Activated B cell treated with CpG ODN at 0.5 μM for 24 hours (primary cell): ENCODE data around the gene WAS. TPM values are rescaled to one million over a fixed set of nuclear protein-coding genes. Genes with fewer than 3 reads are reported as not detected.
"Not testable (repeated sequence)": the region's sequence is repeated elsewhere in the genome, so short reads cannot be mapped to it uniquely, and the experiment has no call there.

Source experiments
- ATAC-seq: fragments of 200-7000 bp; cut with Tn5 transposase; one replicate; pipeline ENCODE4 v1.10.0; 2021; ENCODE audit warnings: low read depth, mild to moderate bottlenecking, moderate library complexity
- CTCF ChIA-PET: fragments of 350-600 bp; sonication (Branson Sonifier 250); formaldehyde crosslinking; loops from one replicate; lab custom pipeline; 2021; ENCODE audit warnings: antibody characterized with exemption; lab: Charles Lee
- POLR2A ChIA-PET: fragments of 350-600 bp; sonication (Branson Sonifier 250); formaldehyde crosslinking; loops from one replicate; lab custom pipeline; 2021; ENCODE audit warnings: antibody characterized with exemption; lab: Charles Lee
- DNase-seq: peaks from one replicate; pipeline ENCODE4 v3.0.0; 2022
- H3K27ac Mint-ChIP-seq: one replicate; pipeline ENCODE4 v1.8.0; 2020; ENCODE audit warnings: mixed read lengths
- H3K27me3 Mint-ChIP-seq: one replicate; pipeline ENCODE4 v1.8.0; 2021; ENCODE audit warnings: mixed read lengths
- H3K36me3 Mint-ChIP-seq: one replicate; pipeline ENCODE4 v1.8.0; 2021; ENCODE audit warnings: low read depth, mixed read lengths
- H3K4me1 Mint-ChIP-seq: one replicate; pipeline ENCODE4 v1.8.0; 2021; ENCODE audit warnings: mixed read lengths
- H3K4me3 Mint-ChIP-seq: one replicate; pipeline ENCODE4 v1.8.0; 2020; ENCODE audit warnings: mild to moderate bottlenecking, mixed read lengths
- H3K9me3 Mint-ChIP-seq: one replicate; pipeline ENCODE4 v1.8.0; 2020; ENCODE audit warnings: mixed read lengths
- CTCF ChIP-seq: fragments of 200-600 bp; IDR thresholded peaks from one replicate; pipeline ENCODE4 v1.8.0; 2022; ENCODE audit warnings: antibody characterized with exemption, mild to moderate bottlenecking
- intact Hi-C: fragments of 100-400 bp; cut with micrococcal nuclease; formaldehyde crosslinking; loops from one replicate; pipeline ENCODE4 v1.15.1; 2024
- total RNA-seq: library from RNA; stranded (reverse); gene quantifications from 2 replicates; pipeline ENCODE4 v1.2.3, GENCODE V29; 2022

Gene WAS
- total RNA-seq, 1 donor from 2014 or later: 102 TPM

GRCh38 chrX:48676893-48677270, 6.7 kb upstream of the WAS start:
- no peaks in the 10 kb centered on the region for H3K36me3 Mint-ChIP-seq
- ChIA-PET CTCF (interaction anchor here (1.3 kb wide), 1 partner anchor 214 kb away, joined by 3 read pairs; no protein-coding TSS in a partner anchor), POLR2A (interaction anchor here (0.7 to 1.9 kb wide), 19 partner anchors 8 to 1315 kb away, joined by 3 to 12 read pairs (median 4); partner anchors contain the start of genes GRIPAP1, HDAC6, OTUD5 and RBM3)
- peak; percentile 18 for DNase-seq
- H3K27me3 Mint-ChIP-seq: no peaks in the 10 kb centered on the region
- no peak for TF ChIP-seq CTCF
- H3K4me3 Mint-ChIP-seq: peak overlapping the region; percentile 89
- peaks cover 22% of the 10 kb centered on the region for H3K4me1 Mint-ChIP-seq
- H3K9me3 Mint-ChIP-seq: no peaks in the 10 kb centered on the region
- intact Hi-C loops: loop anchor here (1.0 to 10.0 kb wide), 6 partner anchors 20 to 368 kb away; partner anchors contain the start of genes OTUD5, SUV39H1, TFE3 and WDR13
- peak; percentile 3 for ATAC-seq
- H3K27ac Mint-ChIP-seq: peak overlapping the region; percentile 73

GRCh38 chrX:48677516-48677915, 6.1 kb upstream of the WAS start:
- ChIA-PET POLR2A (interaction anchor here (1.1 to 1.9 kb wide), 4 partner anchors 60 to 1315 kb away, joined by 3 to 12 read pairs (median 6); partner anchors contain the start of genes HDAC6 and RBM3), CTCF (no interaction called here)
- ATAC-seq (no peak), DNase-seq (no peak)
- TF ChIP-seq CTCF: no peak
- Mint-ChIP-seq H3K4me3 (peak overlapping the region; percentile 89), H3K9me3 (no peaks in the 10 kb centered on the region), H3K4me1 (peaks cover 25% of the 10 kb centered on the region), H3K27ac (peak overlapping the region; percentile 73), H3K36me3 (no peaks in the 10 kb centered on the region), H3K27me3 (no peaks in the 10 kb centered on the region)
- intact Hi-C loops: loop anchor here (2.0 to 10.0 kb wide), 4 partner anchors 19 to 367 kb away; partner anchors contain the start of genes OTUD5, SUV39H1, TFE3 and WDR13

GRCh38 chrX:48680467-48680866, 3.1 kb upstream of the WAS start:
- H3K27ac Mint-ChIP-seq, ATAC-seq, H3K4me3 Mint-ChIP-seq, H3K27me3 Mint-ChIP-seq, CTCF ChIA-PET, intact Hi-C loops, POLR2A ChIA-PET, DNase-seq, H3K9me3 Mint-ChIP-seq: not testable (repeated sequence)
- H3K36me3 Mint-ChIP-seq: peaks cover 13% of the 10 kb centered on the region
- peaks cover 52% of the 10 kb centered on the region for H3K4me1 Mint-ChIP-seq

GRCh38 chrX:48680925-48681324, 2.7 kb upstream of the WAS start:
- H3K27ac Mint-ChIP-seq, CTCF ChIA-PET: not testable (repeated sequence)

GRCh38 chrX:48681539-48682183, 1.9 kb upstream of the WAS start:
- Mint-ChIP-seq H3K9me3 (no peaks in the 10 kb centered on the region), H3K36me3 (peaks cover 24% of the 10 kb centered on the region), H3K4me1 (peaks cover 59% of the 10 kb centered on the region), H3K27ac (no peak overlapping the region), H3K27me3 (no peaks in the 10 kb centered on the region), H3K4me3 (no peak overlapping the region)
- no peak for TF ChIP-seq CTCF
- no peak for DNase-seq
- intact Hi-C loops: no loop called here
- ChIA-PET POLR2A (no interaction called here), CTCF (no interaction called here)
- no peak for ATAC-seq

More at GRCh38 chrX:48680925-48681324, 2.7 kb upstream of the WAS start:
- Mint-ChIP-seq H3K36me3 (peaks cover 16% of the 10 kb centered on the region), H3K4me1 (peaks cover 52% of the 10 kb centered on the region)
- ATAC-seq, POLR2A ChIA-PET, H3K4me3 Mint-ChIP-seq, intact Hi-C loops, H3K27me3 Mint-ChIP-seq, H3K9me3 Mint-ChIP-seq, DNase-seq: not testable (repeated sequence)

- not testable (repeated sequence) for H3K4me3 Mint-ChIP-seq, H3K9me3 Mint-ChIP-seq, DNase-seq, ATAC-seq, H3K27me3 Mint-ChIP-seq
- ChIA-PET POLR2A (interaction anchor here (0.6 to 3.0 kb wide), 10 partner anchors 10 to 275 kb away, joined by 3 to 20 read pairs (median 6); partner anchors contain the start of genes HDAC6, OTUD5, PQBP1 and SUV39H1), CTCF (interaction anchor here (1.2 kb wide), 1 partner anchor 14 kb away, joined by 3 read pairs; the partner anchor contains the start of gene SUV39H1)
- intact Hi-C loops: loop anchor here (1.0 kb wide), 1 partner anchor 14 kb away; the partner anchor contains the start of gene SUV39H1
- Mint-ChIP-seq H3K4me1 (peaks cover 58% of the 10 kb centered on the region), H3K27ac (peak overlapping the region; percentile 94), H3K36me3 (peaks cover 35% of the 10 kb centered on the region)
Measured at GRCh38 chrX:48682795-48683194, 804 bp upstream of the WAS start.
